Heart left ventricle (tissue), 13 donors: Measurements from ENCODE around the gene CCR6.
"Not testable (repeated sequence)": the region's sequence is repeated elsewhere in the genome, so short reads cannot be mapped to it uniquely, and the experiment has no call there.

Experiments used
- CTCF ChIP-seq, 12 donors: fragments of 200-600 bp; sonication (generic) in 4 of 12; IDR thresholded peaks; one replicate each; pipeline versions ENCODE4 v1.5.0 to v1.8.0; 2018 to 2022; ENCODE audit warnings: antibody characterized with exemption in 12 of 12, mild to moderate bottlenecking in 5 of 12
- POLR2A ChIP-seq, 2 donors: fragments of 450-650 bp; IDR thresholded peaks; one replicate each; pipeline ENCODE4 v1.6.1; 2017; ENCODE audit warnings: antibody characterized with exemption in 2 of 2, mild to moderate bottlenecking in 2 of 2, moderate library complexity in 2 of 2
- donor health status: ischemic (EF 13 %, LVEDD 7.1; RV severe dilation, severe dysfunction).
- donor health status: DM: no; HTN: yes; CAD: no.
- donor health status: DM: no; HTN: no; CAD: no.
- donor health status: ischemic (EF 25% LVEDD 6.9; RV normal size, moderate dysfunction).
- donor health status: ischemic (EF 25% LVEDD 5.7; RV mildly dilated, moderate dysfunction).
- donor health status: ischemic (EF 35%, LVEDD 5.7; RV mildly dilated, moderate dysfunction).
- donor health status: nonischemic (EF 11% LVEDD 7.7; RV severe dilation, severe dysfunction).
- donor health status: DM: yes; HTN: yes; CAD: no.
- donor health status: PGD.
- donor health status: ischemic (EF 29% LVEDD 5.4; RV normal size, mild dysfunction).
- donor health status: nonischemic (EF 23%, LVEDD 6.1; RV moderate dilation, normal function).

- TF ChIP-seq CTCF, POLR2A (IDR thresholded peaks at IDR 0.05): not testable (repeated sequence)
These were observed 45.4 kb downstream of the CCR6 start for GRCh38 chr6:167168296-167168695.
